ENCODE results near the gene MIPOL1.

The MIPOL1 gene

GRCh38 chr14:37592482-37593408, 395.0 kb downstream of the MIPOL1 start:
- DNase-seq (ENCODE audit: low read depth), result no peak
- H3K4me3 ChIP-seq (replicated peaks; ENCODE audit: low read depth, low read length), result no peak overlapping the region
- no peak for TF ChIP-seq CTCF (IDR thresholded peaks at IDR 0.05; ENCODE audit: low read length, missing control alignments)

- TF ChIP-seq CTCF (IDR thresholded peaks at IDR 0.05; ENCODE audit: low read length, missing control alignments), result no peak
- no peak overlapping the region for H3K4me3 ChIP-seq (replicated peaks; ENCODE audit: low read depth, low read length)
- no peak for DNase-seq (ENCODE audit: low read depth)
Measured at GRCh38 chr14:37593511-37594237, 395.9 kb downstream of the MIPOL1 start.

- H3K4me3 ChIP-seq (replicated peaks; ENCODE audit: low read depth, low read length), result peak overlapping the region; percentile 57
- TF ChIP-seq CTCF (IDR thresholded peaks at IDR 0.05; ENCODE audit: low read length, missing control alignments), result peak; percentile 91
- peak; percentile 87 for DNase-seq (ENCODE audit: low read depth)
Measured at GRCh38 chr14:37594238-37594970, 396.7 kb downstream of the MIPOL1 start.

GRCh38 chr14:37594971-37595808, 397.5 kb downstream of the MIPOL1 start, which contains the start of the genes FOXA1 and TTC6:
FOXA1 (minus strand) TSS chr14:37595249; CDS start chr14:37594972, 277 bp downstream.
TTC6 (plus strand) TSS chr14:37595629; CDS start chr14:37622065, 26,436 bp downstream.
- peak within 1 kb of the TSS; percentile 57 for H3K4me3 ChIP-seq (replicated peaks; ENCODE audit: low read depth, low read length)

GRCh38 chr14:37595809-37596621, 398.3 kb downstream of the MIPOL1 start:
- no peak for TF ChIP-seq CTCF (IDR thresholded peaks at IDR 0.05; ENCODE audit: low read length, missing control alignments)
- peak overlapping the region; percentile 21 for H3K4me3 ChIP-seq (replicated peaks; ENCODE audit: low read depth, low read length)
- DNase-seq (ENCODE audit: low read depth), result no peak

More at GRCh38 chr14:37594971-37595808, 397.5 kb downstream of the MIPOL1 start, which contains the start of the genes FOXA1 and TTC6:
- no peak for TF ChIP-seq CTCF (IDR thresholded peaks at IDR 0.05; ENCODE audit: low read length, missing control alignments)
- no peak for DNase-seq (ENCODE audit: low read depth)

All from fibroblast of pulmonary artery (primary cell).